Fibroblast of lung (primary cell): Measurements from ENCODE around the gene FHDC1.

Source experiments
- CTCF ChIP-seq, 2 donors: IDR thresholded peaks in 1 of 2; conservative IDR thresholded peaks in 1 of 2; 1 replicate in 1 of 2; 2 replicates in 1 of 2; pipeline ENCODE4 v1.5.1; 2011 to 2012; ENCODE audit warnings: low read length in 2 of 2, control low read depth in 1 of 2, inconsistent platforms in 1 of 2, low read depth in 1 of 2, mild to moderate bottlenecking in 1 of 2
- EZH2 ChIP-seq: IDR thresholded peaks from 2 replicates; pipeline ENCODE4 v1.5.1; 2012; ENCODE audit warnings: low read length, control low read depth, mild to moderate bottlenecking; ENCODE audit errors: missing control alignments

- TF ChIP-seq CTCF (conservative IDR thresholded peaks at IDR 0.05 in 1 of 2, IDR thresholded peaks at IDR 0.05 in 1 of 2; ENCODE audit: low read depth in 1 of 2, low read length in 2 of 2) (no peak), EZH2 (no peak)
These were observed 13.8 kb downstream of the FHDC1 start for GRCh38 chr4:152949930-152950329.
